Suppressor macrophage treated with lipopolysaccharide for 1 hour (primary cell): Measurements from ENCODE around the gene COBLL1.
"Not testable (repeated sequence)": the region's sequence is repeated elsewhere in the genome, so short reads cannot be mapped to it uniquely, and the experiment has no call there.

Source experiments
- DNase-seq, 3 donors: peaks; one replicate each; pipeline ENCODE4 v3.0.0-alpha.2; 2020 to 2022

COBLL1 gene

DNA sequence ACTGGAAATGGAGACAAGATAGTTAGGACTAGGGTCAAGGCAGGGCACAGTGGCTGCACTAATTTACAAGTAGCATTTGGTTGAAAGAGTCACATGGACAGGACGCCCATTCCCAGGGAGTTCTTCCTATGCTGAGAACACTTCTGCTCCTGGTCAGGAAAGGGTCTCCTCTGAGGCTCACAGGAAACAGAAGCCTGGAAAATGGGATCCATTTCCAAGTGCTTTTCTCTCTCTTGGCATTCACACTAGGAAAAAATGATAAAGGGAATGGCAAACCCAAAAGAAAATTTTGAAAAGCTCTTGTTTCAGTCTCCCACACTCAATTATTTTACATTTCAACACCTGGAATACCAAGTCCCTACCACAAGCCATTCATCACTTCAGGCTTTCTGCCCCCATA is 88.7 kb downstream of the COBLL1 start:
- no peak for DNase-seq

DNA sequence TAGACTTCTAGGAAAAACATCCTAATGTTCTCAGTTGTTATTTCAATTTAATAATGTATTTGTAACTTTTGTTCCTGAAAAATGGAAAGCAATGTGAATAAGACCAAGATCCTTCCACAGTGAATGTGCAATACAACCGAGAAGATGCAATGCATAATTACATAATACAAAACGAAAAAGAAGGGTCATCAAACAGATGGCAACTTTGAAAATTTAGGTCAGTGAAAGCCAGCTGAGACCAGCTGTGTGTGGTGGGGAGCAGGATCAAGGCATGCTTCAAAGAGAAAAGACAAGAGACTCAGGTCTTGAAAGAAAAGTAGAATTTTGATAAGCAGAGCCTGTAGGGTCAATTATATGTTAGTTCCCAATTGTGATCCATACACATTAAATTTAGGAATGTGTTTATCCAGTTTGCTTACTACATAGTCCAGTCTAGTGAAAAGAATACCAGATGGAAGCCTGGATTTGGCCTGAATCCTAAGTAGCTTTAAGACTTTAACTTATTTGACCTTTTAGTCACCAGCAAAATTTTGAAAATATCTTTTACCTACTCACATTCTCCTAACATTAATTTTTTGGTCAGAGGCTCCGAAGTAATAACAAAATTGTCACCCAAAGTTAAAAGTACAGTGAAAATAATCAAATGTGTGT is 93.7 kb downstream of the COBLL1 start:
- no peak for DNase-seq

DNA sequence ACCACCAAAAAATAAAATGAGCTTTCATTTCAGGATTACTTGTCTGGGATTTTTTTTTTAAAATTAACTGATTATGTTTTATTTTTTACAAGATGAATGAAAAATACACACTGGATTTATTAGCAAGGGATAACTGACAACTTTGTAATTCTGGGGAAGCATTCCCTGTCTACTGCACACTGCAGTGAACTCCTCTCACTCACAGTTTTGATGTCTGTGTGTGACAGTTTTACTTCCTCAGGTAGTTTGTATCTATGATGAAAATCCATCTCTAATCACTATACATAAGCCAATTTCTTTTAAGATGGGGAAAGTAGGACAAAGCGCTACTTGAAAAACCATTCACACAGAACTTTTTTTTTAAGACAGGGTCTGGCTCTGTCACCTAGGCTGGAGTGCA is 94.5 kb downstream of the COBLL1 start:
- no peak for DNase-seq

DNA sequence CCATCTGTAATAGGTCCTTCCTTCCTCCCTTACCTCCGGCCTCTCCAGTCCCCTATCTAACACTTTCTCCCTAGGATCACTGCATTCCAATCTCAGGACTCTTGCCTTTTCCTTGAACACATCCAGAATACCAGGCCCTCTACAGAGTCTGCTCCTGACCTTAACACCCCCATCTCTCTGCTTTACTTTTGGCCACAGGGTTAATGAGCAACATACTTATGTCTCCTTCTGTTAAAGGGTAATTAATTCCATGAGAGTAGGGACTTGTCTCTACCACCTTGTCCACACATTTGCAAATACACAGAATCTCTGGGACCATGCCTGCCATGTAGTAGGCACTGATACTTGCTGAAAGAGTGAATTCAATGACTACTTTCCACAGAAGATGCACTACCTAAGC is 94.9 kb downstream of the COBLL1 start:
- no peak for DNase-seq

DNA sequence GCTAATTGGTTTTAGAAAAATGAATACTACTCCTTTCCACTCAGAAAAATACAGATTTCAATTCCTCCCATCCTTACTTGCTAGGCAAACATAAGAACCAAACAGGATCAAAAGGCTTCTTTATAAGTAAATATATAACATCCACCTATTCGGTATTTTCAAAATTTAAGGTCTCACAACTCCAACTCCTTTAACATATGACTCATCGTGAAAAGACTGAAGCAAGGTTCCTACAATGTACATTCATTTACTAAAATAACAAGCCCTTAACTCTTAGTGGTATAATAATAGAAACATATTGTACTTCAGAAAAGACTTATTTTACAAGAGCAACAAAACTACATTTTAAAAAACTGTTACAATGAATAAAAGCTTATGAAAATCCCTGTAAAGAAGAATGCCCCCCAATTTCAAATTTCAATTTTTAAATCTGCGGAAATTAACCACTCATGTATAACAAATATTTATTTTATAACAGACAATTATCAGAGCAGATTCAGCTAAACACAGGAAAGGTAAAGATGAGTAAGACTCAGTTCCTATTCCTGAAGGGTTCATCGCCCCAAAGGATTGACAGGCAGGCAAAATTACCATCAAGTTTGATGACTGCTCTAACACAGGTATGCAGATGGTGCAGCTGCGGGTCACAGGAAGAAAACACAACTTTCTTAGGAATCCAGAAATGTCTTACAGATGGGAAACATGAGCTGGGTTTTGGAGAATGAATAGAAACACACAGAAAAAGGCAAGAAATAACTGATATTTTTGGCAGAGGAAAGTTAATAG is 96.4 kb downstream of the COBLL1 start:
- DNase-seq, result no peak

DNA sequence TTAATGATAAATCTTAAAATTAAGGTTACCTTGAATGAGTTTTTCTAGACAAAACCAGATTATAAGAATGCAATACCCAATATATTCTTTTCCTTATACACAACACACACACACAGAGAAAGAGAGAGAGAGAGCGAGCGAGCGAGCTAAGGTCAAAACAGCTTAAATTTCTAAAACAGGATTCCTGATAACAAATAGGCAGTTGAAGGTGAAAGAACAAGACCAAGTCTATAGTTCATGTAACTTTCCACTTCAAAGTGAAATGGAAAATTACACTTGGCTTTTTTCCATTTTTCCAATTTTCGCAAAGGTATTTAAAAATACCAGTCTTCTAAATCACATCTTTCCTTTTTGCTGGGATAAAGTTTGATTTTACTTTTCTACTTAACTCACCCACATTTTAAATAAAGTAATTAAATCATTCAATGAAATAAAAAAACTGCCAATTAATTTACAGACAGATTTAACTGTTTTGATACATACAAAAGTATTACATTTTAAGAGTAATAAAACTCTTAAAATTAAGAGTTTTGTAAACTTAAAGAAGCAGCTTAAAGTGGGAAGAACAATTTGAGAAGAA is 98.8 kb downstream of the COBLL1 start:
- no peak for DNase-seq

DNA sequence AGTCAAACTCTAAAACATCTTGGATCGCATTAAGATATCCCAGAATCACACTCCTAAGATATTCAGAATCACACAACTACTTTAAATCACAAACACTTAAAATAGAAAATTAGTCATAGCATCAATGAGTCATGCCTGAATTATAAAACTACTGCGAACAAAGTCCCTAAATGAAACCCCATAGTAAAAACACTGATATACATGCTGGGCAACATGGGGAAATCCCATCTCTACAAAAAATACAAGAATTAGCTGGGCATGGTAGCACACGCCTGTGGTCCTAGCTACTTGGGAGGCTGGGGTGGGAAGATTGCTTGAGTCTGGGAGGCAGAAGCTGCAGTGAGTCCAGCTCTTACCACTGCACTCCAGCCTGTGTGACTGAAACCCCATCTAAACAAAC is 101.7 kb downstream of the COBLL1 start:
- peak; percentile 44 to 80 (median 75) for DNase-seq

DNA sequence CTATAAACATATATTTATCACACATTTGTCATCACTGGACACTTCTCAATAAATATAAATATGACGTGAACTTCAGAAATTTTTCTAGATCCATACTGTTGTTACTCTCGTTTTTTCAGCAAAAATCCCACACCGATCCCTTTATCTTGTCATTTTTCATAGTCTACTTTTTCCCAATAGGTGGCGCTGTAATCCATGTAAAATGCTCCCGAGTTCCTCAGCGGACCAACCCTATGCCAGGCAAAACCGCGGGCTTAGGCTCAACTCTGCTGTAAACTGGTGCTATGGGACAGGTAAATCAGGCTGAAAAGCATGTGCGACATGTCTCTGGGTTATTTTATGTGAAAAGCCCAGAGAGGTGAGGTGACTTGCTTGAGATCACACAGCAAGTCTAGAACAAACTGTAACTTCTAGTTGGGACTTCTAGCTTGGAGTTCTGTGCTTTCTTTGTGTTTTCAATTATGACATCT is 104.0 kb downstream of the COBLL1 start:
- DNase-seq, result peak; percentile 77 to 90 (median 78)

DNA sequence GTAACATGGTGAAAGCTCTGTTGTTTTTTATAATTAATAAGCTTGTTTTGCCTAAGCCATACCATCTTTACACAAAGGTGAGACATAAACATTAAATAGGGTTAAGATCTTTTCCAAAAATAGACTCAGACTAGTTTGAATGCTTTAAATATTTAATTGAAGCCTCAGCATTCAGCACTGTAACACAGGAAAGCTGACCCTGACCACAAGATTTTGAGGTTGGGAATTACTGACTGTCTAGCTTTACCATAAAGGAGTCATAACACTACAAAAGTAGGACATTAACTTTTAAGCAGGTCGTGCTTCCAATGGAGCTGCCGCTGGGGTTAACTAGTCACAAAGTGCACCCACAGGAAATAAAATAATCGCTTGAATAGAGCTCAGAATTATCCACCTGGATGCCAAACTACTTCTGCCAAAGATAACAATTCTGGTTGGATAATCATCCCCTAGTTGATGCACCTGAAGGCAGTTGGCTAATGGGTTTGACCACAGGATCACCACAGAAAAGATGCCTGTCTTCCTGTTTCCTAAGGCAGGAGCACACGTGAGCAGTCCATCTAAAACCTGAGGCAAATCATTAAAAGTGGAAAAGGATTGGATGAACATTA is 106.2 kb downstream of the COBLL1 start:
- no peak for DNase-seq

DNA sequence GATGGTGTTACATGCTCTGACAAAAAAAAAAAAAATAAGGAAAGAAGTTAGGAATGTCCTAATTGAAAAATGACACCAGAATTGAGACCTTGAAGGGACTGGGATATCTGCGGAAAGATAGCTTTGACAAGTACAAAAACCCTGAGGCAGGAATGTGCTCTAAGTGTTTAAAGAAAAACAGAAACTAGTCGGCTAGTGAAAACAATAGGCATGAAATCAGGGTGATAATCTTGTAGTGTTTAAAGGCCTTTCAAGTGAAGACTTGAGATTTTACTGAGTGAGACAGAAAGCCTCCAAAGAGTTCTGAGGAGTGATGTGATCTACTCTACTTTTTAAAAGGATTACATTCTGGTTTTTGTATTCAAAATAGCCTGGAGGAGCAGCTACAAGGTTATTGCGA is 107.4 kb downstream of the COBLL1 start:
- no peak for DNase-seq

DNA sequence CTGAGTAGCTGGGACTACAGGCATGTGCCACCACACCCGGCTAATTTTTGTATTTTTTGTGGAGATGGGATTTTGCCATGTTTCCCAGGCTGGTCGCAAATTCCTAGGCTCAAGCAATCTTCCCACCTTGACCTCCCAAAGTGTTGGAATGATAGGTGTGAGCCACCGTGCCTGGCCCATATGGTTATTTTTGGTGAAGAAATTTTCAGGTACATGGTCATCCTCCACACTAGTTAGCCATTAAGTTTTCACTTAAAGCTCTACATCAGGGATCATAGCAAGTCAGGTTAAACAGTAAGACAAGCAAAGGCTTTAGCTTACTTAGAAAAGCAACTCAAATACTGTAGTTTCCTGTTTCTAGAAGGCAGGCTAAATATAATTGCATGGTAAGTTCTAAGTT is 116.1 kb downstream of the COBLL1 start:
- DNase-seq, result no peak

DNA sequence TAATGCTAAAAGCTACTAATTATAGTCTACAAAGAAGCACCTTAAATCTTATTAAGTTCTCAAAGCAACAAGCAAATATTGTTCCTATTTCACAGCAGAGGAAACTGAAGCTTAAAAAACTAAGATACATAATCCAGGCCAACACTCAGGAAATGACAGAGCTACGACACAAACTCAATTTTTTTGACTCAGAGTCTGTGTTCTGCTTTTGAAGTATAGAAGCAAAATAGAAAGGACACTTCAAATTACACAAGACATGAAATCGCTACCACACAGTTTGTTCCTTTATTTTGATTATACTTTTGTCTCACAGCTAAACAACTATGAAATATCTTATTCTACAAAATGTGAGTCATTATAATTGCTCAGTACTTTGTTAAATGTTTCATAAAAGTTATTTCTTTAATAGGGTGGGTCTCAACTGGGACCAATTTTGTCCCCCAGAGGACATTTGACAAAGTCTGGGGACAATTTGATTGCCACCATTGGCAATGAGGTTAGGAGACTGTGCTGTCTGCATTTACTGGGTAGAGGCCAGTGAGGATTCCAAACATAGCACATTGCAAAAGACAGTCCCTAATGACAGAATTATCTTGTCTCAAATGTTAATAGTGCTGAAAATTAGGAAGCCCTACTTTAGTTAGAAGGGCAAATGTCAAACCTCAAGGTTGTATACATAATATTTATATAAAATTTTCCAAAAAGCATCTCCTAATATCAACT is 118.8 kb downstream of the COBLL1 start:
- peak; percentile 54 to 88 (median 86) for DNase-seq

DNA sequence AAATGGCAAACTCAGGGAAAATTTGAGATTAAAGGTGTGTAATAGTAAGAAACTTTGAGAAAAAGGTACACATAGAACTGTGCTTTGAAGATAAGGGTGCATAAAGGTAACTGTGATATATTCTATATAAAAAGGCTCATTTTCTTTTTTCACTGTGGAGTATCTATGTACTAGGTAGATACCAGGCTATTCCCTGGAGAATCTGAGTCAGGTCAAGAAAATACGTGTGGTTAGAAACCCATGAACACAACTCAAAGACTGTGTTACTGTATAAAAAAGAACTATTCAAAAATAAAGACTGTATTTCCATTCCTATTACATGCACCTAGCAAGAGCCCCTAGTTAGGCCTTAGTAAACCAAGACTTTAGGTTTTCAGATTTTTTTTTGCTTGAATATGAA is 120.2 kb downstream of the COBLL1 start:
- no peak for DNase-seq

DNA sequence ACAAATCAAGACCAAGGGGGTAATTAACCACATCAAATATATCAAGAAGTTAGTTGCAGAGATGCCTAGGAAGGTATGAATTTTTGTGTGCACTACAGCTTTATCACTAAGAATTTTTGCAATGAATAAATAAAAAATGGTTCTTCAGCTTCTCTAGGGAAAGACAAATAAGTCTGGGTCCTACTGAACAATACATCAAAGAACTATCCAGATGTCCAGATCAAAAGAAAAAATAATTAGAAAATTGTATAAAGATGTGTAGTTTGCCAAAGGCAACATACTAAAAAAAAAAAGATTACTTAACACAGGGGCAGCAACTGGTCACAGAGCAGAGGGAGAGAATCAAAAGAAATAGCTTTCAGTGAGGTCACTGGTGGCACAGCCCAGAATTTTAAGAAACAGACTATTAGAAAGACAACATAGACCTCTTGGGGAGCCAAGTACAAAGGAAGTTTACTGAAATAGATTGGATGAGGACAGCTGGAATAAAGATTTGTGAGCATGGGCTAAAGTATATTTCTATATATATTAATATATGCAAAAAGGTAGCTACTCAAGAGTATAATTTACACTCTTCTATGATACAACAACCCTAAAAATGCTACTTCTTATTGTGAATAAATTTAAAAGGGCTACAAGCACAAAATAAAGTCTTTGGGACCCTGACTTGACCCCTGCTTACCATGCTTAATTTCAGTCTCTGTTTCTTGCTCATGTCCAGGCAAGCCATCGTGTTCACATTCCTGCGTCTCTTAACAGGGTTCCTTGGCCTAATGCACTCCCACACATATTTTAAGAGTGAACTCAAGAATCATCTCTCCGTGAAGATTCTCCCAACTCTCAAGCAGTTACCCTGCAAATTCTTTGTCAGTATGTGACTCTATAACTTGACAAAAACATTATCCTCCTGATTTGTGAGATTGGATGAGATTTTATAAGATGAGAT is 121.4 kb downstream of the COBLL1 start:
- no peak for DNase-seq

DNA sequence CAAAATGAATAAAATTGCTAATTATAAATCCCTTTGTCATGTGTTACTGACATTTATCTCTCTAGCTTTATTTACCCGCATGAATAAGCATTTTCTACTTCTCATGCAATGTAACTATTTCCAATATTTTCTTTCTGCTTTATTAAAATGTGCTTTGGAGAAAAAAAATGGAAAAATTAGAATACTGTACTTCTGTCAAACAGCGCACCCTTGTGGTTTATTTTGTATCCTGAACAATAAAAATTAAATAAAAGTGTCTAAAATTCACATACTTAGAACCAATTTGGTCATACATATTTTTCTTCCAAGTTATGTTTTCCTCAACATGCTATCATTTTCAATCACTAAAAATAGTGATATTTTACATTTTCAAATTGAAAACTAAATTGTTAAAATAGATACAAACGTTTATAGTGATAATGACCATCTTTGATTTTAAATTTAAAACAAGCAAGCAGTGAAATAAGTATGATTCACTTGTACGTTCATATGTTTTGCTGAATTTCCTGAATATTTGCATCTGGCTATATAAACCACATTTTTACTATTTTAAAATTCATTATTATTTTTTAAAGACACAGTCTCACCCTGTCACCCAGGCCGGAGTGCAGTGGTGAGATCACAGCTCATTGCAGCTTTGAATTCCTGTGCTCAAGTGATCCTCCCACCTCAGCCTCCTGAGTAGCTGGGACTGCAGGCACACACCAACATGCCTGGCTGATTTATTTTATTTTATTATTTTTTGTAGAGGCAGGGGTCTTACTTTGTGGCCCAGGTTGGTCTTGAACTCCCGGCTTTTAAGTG is 124.4 kb downstream of the COBLL1 start:
- DNase-seq, result peak; percentile 55 to 78 (median 63)

DNA sequence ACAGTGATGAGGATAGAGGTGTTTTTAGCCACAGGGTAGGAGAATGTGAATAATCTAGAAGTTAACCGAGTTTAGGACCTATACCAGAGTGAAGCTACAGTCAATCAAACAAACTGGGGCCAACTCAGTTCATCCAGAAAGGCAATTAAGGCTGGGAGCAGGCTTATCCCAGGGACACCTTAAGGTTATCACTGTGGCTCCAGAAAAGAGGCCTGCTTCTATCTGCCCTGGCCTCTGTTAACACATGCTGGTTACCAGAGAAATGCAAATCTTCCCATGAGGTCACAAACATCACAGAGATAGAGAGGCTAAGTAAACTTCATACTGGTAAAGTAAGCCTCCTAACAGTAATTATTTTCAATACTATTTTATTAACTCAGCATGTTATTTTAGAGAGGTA is 127.2 kb downstream of the COBLL1 start:
- DNase-seq, result no peak

DNA sequence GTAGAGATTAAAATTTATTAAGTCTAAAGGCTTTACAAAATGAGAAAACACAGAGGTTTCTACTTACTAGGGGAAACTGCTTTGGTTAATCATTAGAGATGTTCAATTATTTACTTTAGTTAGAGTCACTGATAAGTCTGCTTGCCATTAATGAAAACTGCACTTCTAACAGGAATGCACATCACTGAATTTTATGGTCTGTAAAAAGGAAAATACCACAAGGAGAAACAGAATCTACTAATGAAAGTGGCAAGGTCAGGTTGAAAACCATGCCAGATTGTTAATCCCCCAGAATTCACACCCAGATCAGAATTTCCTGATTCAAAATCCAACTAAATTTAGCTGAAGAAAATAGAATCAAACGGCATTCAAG is 129.9 kb downstream of the COBLL1 start:
- no peak for DNase-seq

DNA sequence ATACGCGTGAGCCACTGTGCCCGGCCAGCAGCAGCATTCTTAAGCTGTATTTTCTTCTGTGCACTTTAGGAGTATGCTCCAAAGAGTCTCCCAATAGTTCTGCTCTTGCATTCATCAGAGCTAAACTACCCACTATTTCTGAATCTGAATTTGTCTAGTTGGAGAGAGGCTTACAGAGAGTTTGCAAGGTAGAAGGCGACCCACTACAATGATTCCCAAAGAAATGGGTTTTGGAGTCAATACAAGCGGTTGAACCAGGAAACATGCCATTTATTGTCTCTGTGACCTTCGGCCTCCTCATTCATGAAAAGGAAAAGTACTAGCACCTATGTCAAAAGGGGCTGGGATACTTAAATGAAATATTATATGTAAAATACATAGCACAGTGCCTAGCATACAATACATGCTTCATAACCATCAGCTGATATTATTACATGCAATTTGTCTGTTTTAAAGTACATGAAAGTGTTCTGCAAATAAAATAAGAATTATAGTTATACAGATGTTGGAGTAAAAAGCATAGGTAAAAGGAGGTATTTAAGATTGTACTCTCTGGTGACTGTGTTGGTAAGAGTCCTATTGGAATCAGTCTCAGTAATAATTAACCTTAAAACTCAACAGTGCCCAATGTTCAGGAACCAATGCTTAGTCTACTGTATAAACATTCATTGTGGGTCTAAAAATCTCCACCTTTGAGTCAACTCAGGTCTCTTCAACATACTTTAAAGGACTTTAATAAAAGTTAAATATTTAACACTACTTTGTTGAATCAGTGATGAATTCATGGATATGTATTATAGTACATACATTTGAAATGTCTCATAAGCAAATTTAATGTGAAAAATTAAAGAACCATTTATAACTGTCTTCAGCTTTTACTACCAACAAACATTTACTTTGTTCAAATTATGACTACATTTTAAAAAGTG is 130.5 kb downstream of the COBLL1 start:
- no peak for DNase-seq

DNA sequence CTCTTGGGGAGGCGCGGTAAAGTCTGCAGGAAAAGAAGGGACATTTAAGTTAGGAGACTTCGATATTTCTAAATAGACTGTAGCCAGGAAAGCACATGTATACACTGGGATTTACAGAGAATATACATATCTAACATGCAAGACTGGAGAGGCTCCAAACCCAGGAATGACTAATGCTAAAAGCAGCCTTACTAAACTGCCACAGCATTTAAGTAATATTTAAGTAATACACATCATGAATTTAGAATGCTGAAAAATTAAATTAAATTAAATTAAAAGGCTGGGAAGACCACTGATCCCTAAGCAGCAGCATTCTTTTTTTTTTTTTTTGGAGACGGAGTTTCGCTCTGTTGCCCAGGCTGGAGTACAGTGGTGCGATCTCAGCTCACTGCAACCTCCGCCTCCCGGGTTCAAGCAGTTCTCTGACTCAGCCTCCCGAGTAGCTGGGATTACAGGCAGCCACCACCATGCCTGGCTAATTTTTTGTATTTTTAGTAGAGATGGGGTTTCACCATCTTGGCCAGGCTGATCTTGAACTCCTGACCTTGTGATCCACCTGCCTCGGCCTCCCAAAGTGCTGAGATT is 131.3 kb downstream of the COBLL1 start:
- DNase-seq, result not testable (repeated sequence)
